ENCODE results near the gene FXYD1. TPM values are rescaled to one million over a fixed set of nuclear protein-coding genes. Genes with fewer than 3 reads are reported as not detected.

Gene FXYD1
- total and polyA plus RNA-seq, 8 donors: 7.5 to 193 (median 24.0) TPM; not detected in 1

- H3K9me3 ChIP-seq: peaks cover 14 to 38% (median 29%) of the 10 kb centered on the region in 4 donors
- H3K4me3 ChIP-seq: no peak overlapping the region
- TF ChIP-seq POLR2A (IDR thresholded peaks at IDR 0.05) (no peak), POLR2AphosphoS5 (IDR thresholded peaks at IDR 0.05) (no peak), EP300 (IDR thresholded peaks at IDR 0.05) (no peak), CTCF (IDR thresholded peaks at IDR 0.05) (no peak)
- peaks cover 0 to 24% (median 5%) of the 10 kb centered on the region in 4 donors for H3K4me1 ChIP-seq
- no peaks in the 10 kb centered on the region for H3K27me3 ChIP-seq
- intact Hi-C loops (cut with DNase I; ENCODE audit: low total_unique reads): no loop called here
- H3K27ac ChIP-seq: no peak overlapping the region
- no peak for DNase-seq
- H3K36me3 ChIP-seq: peaks cover 23 to 60% (median 52%) of the 10 kb centered on the region in 4 donors
- 73 to 79% (median 79%) methylated on average over 3 of the region's 3 CpGs for WGBS, 5 donors
Measured at GRCh38 chr19:35168196-35168595, 29.6 kb downstream of the FXYD1 start.

GRCh38 chr19:35169221-35169995 lies 30.8 kb downstream of the FXYD1 start:
- no peak for TF ChIP-seq CTCF (IDR thresholded peaks at IDR 0.05)
- no peak for TF ChIP-seq POLR2AphosphoS5 (IDR thresholded peaks at IDR 0.05)
- TF ChIP-seq POLR2A (IDR thresholded peaks at IDR 0.05): no peak
- H3K4me1 ChIP-seq: peaks cover 0 to 28% (median 5%) of the 10 kb centered on the region in 4 donors
- DNase-seq: no peak
- no peak overlapping the region for H3K27ac ChIP-seq
- H3K27me3 ChIP-seq: no peaks in the 10 kb centered on the region
- 73 to 81% (median 79%) methylated on average over 18 of the region's 18 CpGs for WGBS, 5 donors
- intact Hi-C loops (cut with DNase I; ENCODE audit: low total_unique reads): no loop called here
- no peak overlapping the region for H3K4me3 ChIP-seq
- peaks cover 8 to 26% (median 21%) of the 10 kb centered on the region in 4 donors for H3K9me3 ChIP-seq
- peaks cover 17 to 48% (median 40%) of the 10 kb centered on the region in 4 donors for H3K36me3 ChIP-seq

GRCh38 chr19:35170359-35171061 lies 31.9 kb downstream of the FXYD1 start:
- Histone ChIP-seq H3K36me3 (peaks cover 17 to 37% (median 29%) of the 10 kb centered on the region in 4 donors), H3K4me3 (no peak overlapping the region), H3K27ac (no peak overlapping the region), H3K27me3 (no peaks in the 10 kb centered on the region), H3K4me1 (peaks cover 0 to 28% (median 5%) of the 10 kb centered on the region in 4 donors), H3K9me3 (peaks cover under 1 to 17% (median 14%) of the 10 kb centered on the region in 4 donors)
- no peak for TF ChIP-seq EP300 (IDR thresholded peaks at IDR 0.05)
- TF ChIP-seq POLR2AphosphoS5 (IDR thresholded peaks at IDR 0.05): no peak
- no peak for TF ChIP-seq CTCF (IDR thresholded peaks at IDR 0.05)
- no peak for TF ChIP-seq POLR2A (IDR thresholded peaks at IDR 0.05)
- 68 to 85% (median 79%) methylated on average over 3 to 7 of the region's 7 CpGs for WGBS, 5 donors
- no peak for DNase-seq
- intact Hi-C loops (cut with DNase I; ENCODE audit: low total_unique reads): no loop called here

- Histone ChIP-seq H3K36me3 (peaks cover 9 to 25% (median 17%) of the 10 kb centered on the region in 4 donors), H3K9me3 (peaks cover 0 to 4% (median 3%) of the 10 kb centered on the region in 4 donors), H3K27me3 (no peaks in the 10 kb centered on the region), H3K27ac (peak overlapping the region in 1 of 5 donors; percentile 4), H3K4me3 (no peak overlapping the region), H3K4me1 (peaks cover 0 to 33% (median 5%) of the 10 kb centered on the region in 4 donors)
- no peak for DNase-seq
- TF ChIP-seq POLR2AphosphoS5 (IDR thresholded peaks at IDR 0.05) (no peak), CTCF (IDR thresholded peaks at IDR 0.05) (no peak), POLR2A (IDR thresholded peaks at IDR 0.05) (no peak), EP300 (IDR thresholded peaks at IDR 0.05) (no peak)
- intact Hi-C loops (cut with DNase I; ENCODE audit: low total_unique reads): no loop called here
- WGBS, 5 donors: 24 to 43% (median 36%) methylated on average over 3 of the region's 3 CpGs
Measured at GRCh38 chr19:35171730-35172129, 33.1 kb downstream of the FXYD1 start.
